A549 (cell line): ENCODE data around the gene RBMXL3.

ENCODE experiments used
- JUNB ChIP-seq: fragments of >200 bp; sonication (Bioruptor Twin); formaldehyde crosslinking; IDR thresholded peaks from 2 replicates; pipeline ENCODE4 v1.6.1; 2016
- MAFK ChIP-seq: fragments of 450-650 bp; IDR thresholded peaks from 2 replicates; pipeline ENCODE4 v1.6.1; 2014; ENCODE audit not compliant: partially characterized antibody
- NFE2L2 ChIP-seq: fragments of 150-350 bp; conservative IDR thresholded peaks from 2 replicates; pipeline ENCODE4 v1.6.1; 2014; ENCODE audit warnings: low read length
- POLR2A ChIP-seq: IDR thresholded peaks from 2 replicates; pipeline ENCODE4 v1.6.1; 2012; ENCODE audit warnings: mild to moderate bottlenecking, low read length
- RAD21 ChIP-seq, 2 experiments: fragments of >200 bp in 1 of 2; sonication (Bioruptor Twin) in 1 of 2; formaldehyde crosslinking in 1 of 2; IDR thresholded peaks in 1 of 2; conservative IDR thresholded peaks in 1 of 2; 2 replicates in 1 of 2; 3 replicates in 1 of 2; pipeline ENCODE4 v1.6.1; 2012 to 2018; ENCODE audit warnings: inconsistent platforms in 1 of 2
- RFX5 ChIP-seq: fragments of 450-650 bp; IDR thresholded peaks from 2 replicates; pipeline ENCODE4 v1.7.1; 2014; ENCODE audit warnings: antibody characterized with exemption, mild to moderate bottlenecking, moderate library complexity
- SMC3 ChIP-seq: fragments of >200 bp; sonication (Bioruptor Twin); formaldehyde crosslinking; IDR thresholded peaks from 3 replicates; pipeline ENCODE4 v1.6.1; 2018; ENCODE audit warnings: inconsistent platforms
- SREBF2 ChIP-seq: fragments of 450-650 bp; IDR thresholded peaks from 2 replicates; pipeline ENCODE4 v1.6.1; 2014; ENCODE audit warnings: mild to moderate bottlenecking, moderate library complexity
- ZC3H11A ChIP-seq: fragments of 450-650 bp; IDR thresholded peaks from 2 replicates; pipeline ENCODE4 v1.6.1; 2014; ENCODE audit warnings: antibody characterized with exemption, mild to moderate bottlenecking
- ZFP36 ChIP-seq: fragments of 450-650 bp; IDR thresholded peaks from 2 replicates; pipeline ENCODE4 v1.6.1; 2014; ENCODE audit warnings: borderline replicate concordance; ENCODE audit not compliant: partially characterized antibody
- TF ChIP-seq, protein P1 (sequence below): fragments of >200 bp; sonication (Bioruptor Twin); formaldehyde crosslinking; IDR thresholded peaks from 3 replicates; pipeline ENCODE4 v1.5.1; 2016
- TF ChIP-seq, protein P2 (sequence below): fragments of 200-600 bp; sonication (generic); IDR thresholded peaks from 2 replicates; pipeline ENCODE4 v1.6.1; 2016; ENCODE audit warnings: antibody characterized with exemption, mild to moderate bottlenecking, moderate library complexity
- TF ChIP-seq, protein P3 (sequence below): fragments of 450-650 bp; IDR thresholded peaks from 2 replicates; pipeline ENCODE4 v1.6.1; 2014; ENCODE audit warnings: antibody characterized with exemption
- TF ChIP-seq, protein P4 (sequence below): IDR thresholded peaks from 2 replicates; pipeline ENCODE4 v1.6.1; 2012

DNA sequence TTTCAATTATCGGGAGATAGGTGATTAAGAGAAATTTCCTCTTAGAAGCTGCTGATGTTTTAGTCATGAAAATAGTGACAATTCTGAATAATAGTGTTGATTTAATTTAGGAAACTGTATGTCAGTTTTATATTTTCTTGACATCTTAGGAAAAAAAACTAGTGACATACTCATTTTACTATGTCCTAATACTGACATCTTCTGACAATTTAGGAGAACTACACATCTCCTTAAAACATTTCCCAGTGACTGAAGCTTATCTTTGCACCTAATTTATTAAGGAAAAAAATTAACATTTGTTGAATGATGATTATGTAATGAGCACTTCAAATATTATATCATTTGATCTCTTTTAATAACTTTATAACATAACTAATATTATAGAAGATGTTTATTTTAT is 42.0 kb upstream of the RBMXL3 start:
- TF ChIP-seq, protein P1, sequence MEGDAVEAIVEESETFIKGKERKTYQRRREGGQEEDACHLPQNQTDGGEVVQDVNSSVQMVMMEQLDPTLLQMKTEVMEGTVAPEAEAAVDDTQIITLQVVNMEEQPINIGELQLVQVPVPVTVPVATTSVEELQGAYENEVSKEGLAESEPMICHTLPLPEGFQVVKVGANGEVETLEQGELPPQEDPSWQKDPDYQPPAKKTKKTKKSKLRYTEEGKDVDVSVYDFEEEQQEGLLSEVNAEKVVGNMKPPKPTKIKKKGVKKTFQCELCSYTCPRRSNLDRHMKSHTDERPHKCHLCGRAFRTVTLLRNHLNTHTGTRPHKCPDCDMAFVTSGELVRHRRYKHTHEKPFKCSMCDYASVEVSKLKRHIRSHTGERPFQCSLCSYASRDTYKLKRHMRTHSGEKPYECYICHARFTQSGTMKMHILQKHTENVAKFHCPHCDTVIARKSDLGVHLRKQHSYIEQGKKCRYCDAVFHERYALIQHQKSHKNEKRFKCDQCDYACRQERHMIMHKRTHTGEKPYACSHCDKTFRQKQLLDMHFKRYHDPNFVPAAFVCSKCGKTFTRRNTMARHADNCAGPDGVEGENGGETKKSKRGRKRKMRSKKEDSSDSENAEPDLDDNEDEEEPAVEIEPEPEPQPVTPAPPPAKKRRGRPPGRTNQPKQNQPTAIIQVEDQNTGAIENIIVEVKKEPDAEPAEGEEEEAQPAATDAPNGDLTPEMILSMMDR = peak; percentile 47
- no peak for TF ChIP-seq POLR2A
- no peak for TF ChIP-seq RFX5
- no peak for TF ChIP-seq MAFK
- TF ChIP-seq, protein P2, sequence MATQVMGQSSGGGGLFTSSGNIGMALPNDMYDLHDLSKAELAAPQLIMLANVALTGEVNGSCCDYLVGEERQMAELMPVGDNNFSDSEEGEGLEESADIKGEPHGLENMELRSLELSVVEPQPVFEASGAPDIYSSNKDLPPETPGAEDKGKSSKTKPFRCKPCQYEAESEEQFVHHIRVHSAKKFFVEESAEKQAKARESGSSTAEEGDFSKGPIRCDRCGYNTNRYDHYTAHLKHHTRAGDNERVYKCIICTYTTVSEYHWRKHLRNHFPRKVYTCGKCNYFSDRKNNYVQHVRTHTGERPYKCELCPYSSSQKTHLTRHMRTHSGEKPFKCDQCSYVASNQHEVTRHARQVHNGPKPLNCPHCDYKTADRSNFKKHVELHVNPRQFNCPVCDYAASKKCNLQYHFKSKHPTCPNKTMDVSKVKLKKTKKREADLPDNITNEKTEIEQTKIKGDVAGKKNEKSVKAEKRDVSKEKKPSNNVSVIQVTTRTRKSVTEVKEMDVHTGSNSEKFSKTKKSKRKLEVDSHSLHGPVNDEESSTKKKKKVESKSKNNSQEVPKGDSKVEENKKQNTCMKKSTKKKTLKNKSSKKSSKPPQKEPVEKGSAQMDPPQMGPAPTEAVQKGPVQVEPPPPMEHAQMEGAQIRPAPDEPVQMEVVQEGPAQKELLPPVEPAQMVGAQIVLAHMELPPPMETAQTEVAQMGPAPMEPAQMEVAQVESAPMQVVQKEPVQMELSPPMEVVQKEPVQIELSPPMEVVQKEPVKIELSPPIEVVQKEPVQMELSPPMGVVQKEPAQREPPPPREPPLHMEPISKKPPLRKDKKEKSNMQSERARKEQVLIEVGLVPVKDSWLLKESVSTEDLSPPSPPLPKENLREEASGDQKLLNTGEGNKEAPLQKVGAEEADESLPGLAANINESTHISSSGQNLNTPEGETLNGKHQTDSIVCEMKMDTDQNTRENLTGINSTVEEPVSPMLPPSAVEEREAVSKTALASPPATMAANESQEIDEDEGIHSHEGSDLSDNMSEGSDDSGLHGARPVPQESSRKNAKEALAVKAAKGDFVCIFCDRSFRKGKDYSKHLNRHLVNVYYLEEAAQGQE = no peak
- 0 out of 3 replicates have a peak, but pooled peaks have one; percentile 30 for TF ChIP-seq SMC3
- no peak for TF ChIP-seq JUNB
- no peak for TF ChIP-seq ZC3H11A
- no peak for TF ChIP-seq ZFP36
- TF ChIP-seq, protein P3, sequence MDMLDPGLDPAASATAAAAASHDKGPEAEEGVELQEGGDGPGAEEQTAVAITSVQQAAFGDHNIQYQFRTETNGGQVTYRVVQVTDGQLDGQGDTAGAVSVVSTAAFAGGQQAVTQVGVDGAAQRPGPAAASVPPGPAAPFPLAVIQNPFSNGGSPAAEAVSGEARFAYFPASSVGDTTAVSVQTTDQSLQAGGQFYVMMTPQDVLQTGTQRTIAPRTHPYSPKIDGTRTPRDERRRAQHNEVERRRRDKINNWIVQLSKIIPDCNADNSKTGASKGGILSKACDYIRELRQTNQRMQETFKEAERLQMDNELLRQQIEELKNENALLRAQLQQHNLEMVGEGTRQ = no peak
- TF ChIP-seq, protein P4, sequence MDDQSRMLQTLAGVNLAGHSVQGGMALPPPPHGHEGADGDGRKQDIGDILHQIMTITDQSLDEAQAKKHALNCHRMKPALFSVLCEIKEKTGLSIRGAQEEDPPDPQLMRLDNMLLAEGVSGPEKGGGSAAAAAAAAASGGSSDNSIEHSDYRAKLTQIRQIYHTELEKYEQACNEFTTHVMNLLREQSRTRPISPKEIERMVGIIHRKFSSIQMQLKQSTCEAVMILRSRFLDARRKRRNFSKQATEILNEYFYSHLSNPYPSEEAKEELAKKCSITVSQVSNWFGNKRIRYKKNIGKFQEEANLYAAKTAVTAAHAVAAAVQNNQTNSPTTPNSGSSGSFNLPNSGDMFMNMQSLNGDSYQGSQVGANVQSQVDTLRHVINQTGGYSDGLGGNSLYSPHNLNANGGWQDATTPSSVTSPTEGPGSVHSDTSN = no peak
- TF ChIP-seq SREBF2 = no peak
- TF ChIP-seq RAD21 (conservative IDR thresholded peaks at IDR 0.05 in 1 of 2, IDR thresholded peaks at IDR 0.05 in 1 of 2) = peak; percentile 46 to 61
- TF ChIP-seq NFE2L2 = no peak
